ENCODE measurements around the gene SPATC1L. TPM values are rescaled to one million over a fixed set of nuclear protein-coding genes. Genes with fewer than 3 reads are reported as not detected.
A peak's percentile ranks its signal among the peaks of the same experiment; 100 is the strongest.

The SPATC1L gene
- total RNA-seq, 2 donors from 2014 or later, result 4.4 to 9.6 TPM

DNA sequence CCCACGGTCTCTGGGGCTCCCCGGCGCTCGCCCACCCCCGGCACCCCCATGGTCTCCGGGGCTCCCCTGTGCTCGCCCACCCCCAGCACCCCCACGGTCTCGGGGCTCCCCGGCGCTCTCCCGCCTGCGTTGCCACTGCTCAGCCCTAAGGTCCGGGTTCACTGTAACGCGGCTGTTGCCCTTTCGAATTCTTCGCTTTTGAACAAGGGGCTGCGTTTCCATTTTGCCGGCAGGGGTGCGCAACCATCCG, 23.7 kb downstream of the SPATC1L start:
- Histone ChIP-seq H3K36me3 (replicated peaks in 1 of 2; ENCODE audit: insufficient read depth in 1 of 2, low read depth in 2 of 2) (no peaks in the 10 kb centered on the region), H3K27ac (no peak overlapping the region), H3K4me3 (no peak overlapping the region), H3K9me3 (no peaks in the 10 kb centered on the region), H3K4me1 (no peaks in the 10 kb centered on the region), H3K27me3 (no peaks in the 10 kb centered on the region)
- ATAC-seq (no peak), DNase-seq (no peak)
- intact Hi-C loops (cut with DNase I), result no loop called here
- 84 to 98% methylated on average over 16 to 22 of the region's 22 CpGs for WGBS, 2 donors
- TF ChIP-seq, protein P1, sequence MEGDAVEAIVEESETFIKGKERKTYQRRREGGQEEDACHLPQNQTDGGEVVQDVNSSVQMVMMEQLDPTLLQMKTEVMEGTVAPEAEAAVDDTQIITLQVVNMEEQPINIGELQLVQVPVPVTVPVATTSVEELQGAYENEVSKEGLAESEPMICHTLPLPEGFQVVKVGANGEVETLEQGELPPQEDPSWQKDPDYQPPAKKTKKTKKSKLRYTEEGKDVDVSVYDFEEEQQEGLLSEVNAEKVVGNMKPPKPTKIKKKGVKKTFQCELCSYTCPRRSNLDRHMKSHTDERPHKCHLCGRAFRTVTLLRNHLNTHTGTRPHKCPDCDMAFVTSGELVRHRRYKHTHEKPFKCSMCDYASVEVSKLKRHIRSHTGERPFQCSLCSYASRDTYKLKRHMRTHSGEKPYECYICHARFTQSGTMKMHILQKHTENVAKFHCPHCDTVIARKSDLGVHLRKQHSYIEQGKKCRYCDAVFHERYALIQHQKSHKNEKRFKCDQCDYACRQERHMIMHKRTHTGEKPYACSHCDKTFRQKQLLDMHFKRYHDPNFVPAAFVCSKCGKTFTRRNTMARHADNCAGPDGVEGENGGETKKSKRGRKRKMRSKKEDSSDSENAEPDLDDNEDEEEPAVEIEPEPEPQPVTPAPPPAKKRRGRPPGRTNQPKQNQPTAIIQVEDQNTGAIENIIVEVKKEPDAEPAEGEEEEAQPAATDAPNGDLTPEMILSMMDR (IDR thresholded peaks at IDR 0.05), result no peak
- no peak for TF ChIP-seq POLR2A (IDR thresholded peaks at IDR 0.05)

DNA sequence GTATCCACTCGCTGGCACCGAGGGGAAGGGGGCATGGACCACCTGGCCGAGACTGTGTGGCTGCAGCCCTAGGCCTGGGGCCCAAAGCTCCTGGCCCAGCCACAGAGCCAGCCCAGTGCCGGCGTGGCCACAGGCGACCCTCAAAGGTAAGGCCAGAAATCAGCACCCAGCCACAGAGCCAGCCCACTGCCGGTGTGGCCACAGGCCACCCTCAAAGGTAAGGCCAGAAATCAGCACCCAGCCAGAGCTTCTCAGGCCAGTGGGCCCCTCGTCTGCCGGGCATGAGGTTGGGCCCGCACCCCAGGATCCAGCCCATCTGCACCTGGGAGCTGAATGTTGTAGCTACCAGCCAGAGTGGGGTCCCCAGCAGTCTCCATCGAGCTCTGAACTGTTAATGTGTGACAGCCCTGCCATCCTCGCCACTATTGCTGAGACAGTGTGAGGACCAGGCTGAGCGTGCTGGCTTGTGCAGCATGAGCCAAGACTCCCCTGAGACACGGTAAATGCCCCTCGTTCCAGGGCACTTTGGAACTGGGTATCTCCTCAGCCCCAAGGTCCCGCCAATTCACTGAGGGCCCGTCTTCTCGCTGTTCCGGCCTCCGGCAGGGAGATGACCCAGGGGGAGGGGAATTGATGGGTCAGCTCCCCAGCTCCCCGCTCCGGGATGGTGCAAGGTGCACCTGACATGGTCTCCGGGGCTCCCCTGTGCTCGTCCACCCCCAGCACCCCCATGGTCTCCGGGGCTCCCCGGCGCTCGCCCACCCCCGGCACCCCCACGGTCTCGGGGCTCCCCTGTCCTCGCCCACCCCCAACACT, 24.2 kb downstream of the SPATC1L start:
- 88 to 100% methylated on average over 7 to 30 of the region's 32 CpGs for WGBS, 2 donors
- intact Hi-C loops (cut with DNase I), result no loop called here
- no peak for ATAC-seq

DNA sequence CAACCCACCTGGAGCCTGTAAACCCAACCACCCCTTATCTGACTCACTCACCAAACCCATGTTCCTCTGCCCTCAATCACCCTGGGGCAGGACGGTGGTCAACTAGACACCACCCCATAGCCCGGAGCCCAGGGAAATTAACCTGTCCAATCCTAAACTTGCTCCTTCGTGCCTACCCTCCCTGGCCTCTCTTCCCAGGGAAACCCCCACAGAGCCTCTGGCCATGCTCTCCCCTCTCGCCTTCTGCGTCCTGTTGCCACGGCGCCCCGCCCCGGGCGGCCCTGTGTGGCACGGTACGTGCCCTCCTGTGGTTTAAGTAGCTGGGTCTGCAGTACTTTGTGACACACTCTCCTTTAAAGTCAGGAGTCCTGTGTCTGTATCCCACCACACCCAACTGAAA, 24.9 kb downstream of the SPATC1L start:
- Histone ChIP-seq H3K4me1 (no peaks in the 10 kb centered on the region), H3K9me3 (no peaks in the 10 kb centered on the region), H3K4me3 (no peak overlapping the region), H3K27ac (no peak overlapping the region), H3K36me3 (replicated peaks in 1 of 2; ENCODE audit: insufficient read depth in 1 of 2, low read depth in 2 of 2) (no peaks in the 10 kb centered on the region), H3K27me3 (no peaks in the 10 kb centered on the region)
- WGBS, 2 donors, result 83 to 95% methylated on average over 11 to 12 of the region's 12 CpGs
- intact Hi-C loops (cut with DNase I), result no loop called here
- ATAC-seq, result no peak
- DNase-seq, result peak in 1 of 4 donors; percentile 2
- no peak for TF ChIP-seq POLR2A (IDR thresholded peaks at IDR 0.05)
- TF ChIP-seq, protein P1 (IDR thresholded peaks at IDR 0.05), result no peak

More for the DNA sequence above, 24.2 kb downstream of the SPATC1L start:
- Histone ChIP-seq H3K36me3 (replicated peaks in 1 of 2; ENCODE audit: insufficient read depth in 1 of 2, low read depth in 2 of 2) (no peaks in the 10 kb centered on the region), H3K27me3 (no peaks in the 10 kb centered on the region), H3K4me1 (no peaks in the 10 kb centered on the region), H3K9me3 (no peaks in the 10 kb centered on the region), H3K27ac (no peak overlapping the region), H3K4me3 (no peak overlapping the region)
- TF ChIP-seq POLR2A (IDR thresholded peaks at IDR 0.05), result no peak
- TF ChIP-seq, protein P1 (IDR thresholded peaks at IDR 0.05), result no peak
- DNase-seq, result peak in 1 of 4 donors; percentile 3

DNA sequence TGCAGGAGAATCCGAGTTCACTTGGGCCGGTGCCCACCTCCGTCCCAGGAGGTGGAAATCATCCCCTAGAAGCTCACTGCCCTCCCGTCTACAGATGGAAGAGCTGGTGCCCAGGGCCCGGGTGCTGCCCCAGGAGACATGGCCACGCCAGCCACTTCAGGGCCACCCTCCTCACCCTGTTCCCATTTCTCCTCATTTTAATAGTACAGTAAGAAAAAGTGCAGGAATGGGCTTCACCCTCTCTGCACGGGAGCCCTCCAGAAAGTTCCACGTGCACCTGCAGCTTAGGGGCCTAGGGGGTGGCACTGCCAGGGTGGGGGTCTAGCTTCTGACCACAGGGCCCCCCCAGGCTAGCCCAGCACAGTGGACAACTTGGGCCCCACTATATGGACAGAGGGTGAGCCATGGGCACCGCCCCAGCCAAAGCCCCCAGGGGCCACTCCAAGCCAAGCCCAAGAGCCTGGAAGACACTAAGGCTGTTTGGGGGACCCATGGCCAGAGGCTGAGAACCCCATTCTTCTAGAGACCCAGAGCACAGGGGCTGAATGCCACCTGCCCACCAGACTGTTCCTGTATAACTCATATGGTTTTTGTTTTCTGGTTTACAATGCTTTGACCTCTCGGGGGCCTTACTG, 25.5 kb downstream of the SPATC1L start:
- 78 to 100% methylated on average over 1 to 10 of the region's 10 CpGs for WGBS, 2 donors
- DNase-seq, result peak in 1 of 4 donors; percentile 3
- H3K4me3 ChIP-seq, result no peak overlapping the region

More for the DNA sequence above, 25.5 kb downstream of the SPATC1L start:
- H3K4me1 ChIP-seq, result peaks cover 2% of the 10 kb centered on the region
- no peak for ATAC-seq
- TF ChIP-seq, protein P1 (IDR thresholded peaks at IDR 0.05), result no peak
- TF ChIP-seq POLR2A (IDR thresholded peaks at IDR 0.05), result no peak
- no peak overlapping the region for H3K27ac ChIP-seq
- intact Hi-C loops (cut with DNase I), result no loop called here
- no peaks in the 10 kb centered on the region for H3K36me3 ChIP-seq (replicated peaks in 1 of 2; ENCODE audit: insufficient read depth in 1 of 2, low read depth in 2 of 2)
- H3K27me3 ChIP-seq, result no peaks in the 10 kb centered on the region
- no peaks in the 10 kb centered on the region for H3K9me3 ChIP-seq
